Measurements from ENCODE around the gene GATA3.

The GATA3 gene

DNA sequence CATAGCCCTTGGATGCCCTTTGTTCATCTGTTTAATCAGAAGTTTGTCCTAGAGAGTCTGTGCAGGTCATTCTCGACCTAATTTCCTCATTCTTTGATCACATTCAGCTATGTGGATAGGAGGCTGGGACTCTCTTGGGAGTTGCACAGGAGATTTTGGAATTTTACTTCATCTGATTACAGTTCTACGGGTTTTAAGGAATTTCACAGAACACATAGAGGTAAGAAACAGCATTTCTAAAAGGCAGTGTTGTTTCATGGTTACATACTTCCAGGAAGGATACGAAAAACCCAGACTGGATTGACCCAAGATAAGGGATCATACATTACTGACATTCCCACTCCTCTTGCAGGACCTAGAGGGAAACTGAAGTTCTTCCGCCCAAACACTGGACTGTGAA, 45.9 kb downstream of the GATA3 start:
- DNase-seq (ENCODE audit: low read depth in 2 of 2): no peak

DNA sequence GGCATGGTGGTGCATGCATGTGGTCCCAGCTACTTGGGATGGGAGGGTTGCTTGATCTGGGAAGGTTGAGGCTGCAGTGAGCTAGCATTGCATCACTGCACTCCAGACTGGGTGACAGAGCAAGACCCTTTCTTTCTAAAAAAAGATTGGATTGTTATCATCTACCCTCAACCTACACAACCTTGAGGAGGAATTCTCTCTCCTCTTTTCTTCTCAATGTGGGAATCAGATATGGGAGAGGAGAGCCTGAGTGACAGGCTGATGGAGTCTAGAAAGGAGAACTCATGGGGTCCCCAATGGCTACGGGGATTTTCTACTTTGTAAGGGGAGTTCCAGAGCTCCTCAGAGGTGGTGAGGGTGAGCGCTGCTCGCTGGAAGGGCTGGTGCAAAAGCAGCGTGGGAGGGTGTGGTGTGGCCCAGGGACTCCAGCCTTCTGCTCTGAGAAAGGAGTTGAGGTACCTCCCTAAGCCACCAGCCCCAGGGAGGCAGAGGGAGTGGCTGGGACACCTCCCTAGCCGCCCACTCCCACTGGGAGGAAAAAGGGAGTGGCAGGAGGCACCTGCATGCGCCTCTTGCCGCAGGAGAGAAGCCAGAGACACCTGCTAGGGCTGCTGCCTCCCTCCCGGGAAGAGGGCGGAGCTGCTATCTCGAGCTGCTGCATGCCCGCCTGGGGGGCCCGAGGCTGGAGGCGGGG, 48.4 kb downstream of the GATA3 start:
- no peak for DNase-seq (ENCODE audit: low read depth in 2 of 2)

DNA sequence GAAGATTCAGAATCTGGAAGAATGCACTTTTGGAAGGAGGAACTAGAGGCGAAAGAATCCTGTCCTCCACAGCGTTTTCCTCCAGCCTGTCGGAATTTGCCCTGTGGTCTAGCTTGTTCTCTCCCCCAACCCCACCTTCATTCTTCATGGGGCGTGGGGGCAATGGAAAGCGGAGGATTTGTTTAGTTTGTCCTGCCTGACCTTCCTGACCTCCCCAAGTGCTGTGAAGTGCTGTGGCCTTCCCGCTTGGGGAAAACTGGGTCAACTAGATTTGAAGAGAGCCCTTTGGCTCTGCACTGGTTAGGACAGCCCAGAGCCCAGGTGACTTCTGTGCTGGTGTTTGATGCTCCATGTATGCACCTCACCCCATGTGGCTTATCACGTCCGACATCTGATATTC, 49.1 kb downstream of the GATA3 start:
- DNase-seq (ENCODE audit: low read depth in 2 of 2): no peak

DNA sequence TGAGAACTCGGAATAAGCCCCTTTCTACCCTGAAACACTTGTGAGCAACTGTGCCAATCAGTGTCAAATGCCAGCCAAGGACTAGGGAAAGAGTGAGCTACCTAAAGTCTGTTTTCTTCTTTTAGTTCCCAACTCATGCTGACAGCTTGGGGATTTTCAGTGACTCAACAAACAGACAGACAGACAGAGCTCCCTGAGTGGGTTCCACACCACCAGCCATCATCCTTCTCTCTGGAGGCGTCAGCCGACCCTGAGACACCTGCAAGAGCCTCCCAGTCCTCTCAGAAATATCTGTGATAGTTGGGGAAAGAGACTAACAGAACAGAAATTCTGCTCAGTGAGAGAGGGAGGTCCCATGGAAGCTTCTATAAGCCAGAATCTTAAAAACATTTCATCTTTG, 49.5 kb downstream of the GATA3 start:
- DNase-seq (ENCODE audit: low read depth in 2 of 2): no peak

DNA sequence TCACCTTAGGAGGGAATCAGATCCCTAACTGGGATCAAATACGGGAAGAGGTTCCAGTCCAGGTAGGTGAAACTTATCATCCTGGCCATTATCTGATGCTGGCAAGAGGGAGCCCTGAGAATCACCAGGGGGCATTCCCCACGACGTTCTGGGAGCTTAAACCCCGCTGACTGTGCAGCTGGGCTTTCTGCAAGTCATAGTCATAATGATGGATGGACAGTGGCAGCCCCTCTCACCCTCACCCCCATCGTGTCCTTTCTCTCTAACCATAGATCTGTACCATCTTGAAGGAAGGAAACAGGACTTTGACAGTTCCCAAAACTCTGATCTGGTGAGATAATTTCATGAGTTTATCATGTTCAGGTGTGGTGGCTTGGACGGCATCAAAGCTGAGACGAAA, 50.2 kb downstream of the GATA3 start:
- no peak for DNase-seq (ENCODE audit: low read depth in 2 of 2)

DNA sequence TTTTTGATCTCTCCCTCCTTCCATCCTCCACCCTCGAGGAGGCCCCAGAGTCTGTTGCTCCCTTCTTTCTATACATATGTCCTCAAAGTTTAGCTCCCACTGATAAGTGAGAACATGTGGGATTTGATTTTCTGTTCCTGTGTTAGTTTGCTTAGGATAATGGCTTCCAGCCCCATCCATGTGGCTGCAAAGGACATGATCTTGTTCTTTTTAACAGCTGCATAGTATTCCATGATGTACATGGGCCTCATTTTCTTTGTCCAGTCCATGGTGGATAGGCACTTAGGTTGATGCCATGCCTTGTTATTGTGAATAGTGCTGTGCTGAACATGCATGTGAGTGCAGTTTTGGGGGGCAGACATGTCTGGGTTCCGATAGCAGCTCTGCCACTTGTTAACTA, 51.4 kb downstream of the GATA3 start:
- DNase-seq (ENCODE audit: low read depth in 2 of 2): no peak

DNA sequence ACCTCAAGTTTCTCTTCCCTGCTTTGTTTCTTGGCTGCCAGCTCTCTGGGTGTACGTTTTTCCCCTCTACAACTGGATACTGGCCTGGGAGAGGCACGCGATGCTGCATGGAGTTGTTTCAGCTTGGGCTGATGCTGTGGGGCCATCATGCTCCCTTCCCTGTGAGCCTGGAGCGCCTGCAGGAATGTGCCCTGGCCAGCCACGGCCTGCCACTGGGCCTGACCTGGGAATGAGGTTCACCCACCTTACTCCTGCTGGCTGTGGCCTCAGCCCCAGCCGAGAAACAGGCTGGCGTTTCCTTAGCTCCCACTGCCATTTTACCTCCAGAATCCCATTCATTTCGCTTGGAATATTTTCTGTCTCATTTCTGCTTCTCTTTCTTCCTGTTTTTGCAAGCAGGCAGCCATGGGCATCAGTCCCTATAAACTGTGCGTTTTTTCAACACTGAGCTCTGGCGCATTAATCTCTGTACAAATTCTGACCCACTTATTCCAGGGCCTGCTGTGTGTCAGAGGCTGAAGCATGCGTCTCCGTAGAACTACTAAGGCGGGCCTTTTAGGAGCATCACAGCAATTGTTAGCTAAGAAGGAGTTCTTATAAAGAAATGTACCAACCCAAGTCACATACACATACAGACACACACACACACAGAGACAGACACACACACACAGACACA, 57.9 kb downstream of the GATA3 start:
- no peak for DNase-seq (ENCODE audit: low read depth in 2 of 2)

DNA sequence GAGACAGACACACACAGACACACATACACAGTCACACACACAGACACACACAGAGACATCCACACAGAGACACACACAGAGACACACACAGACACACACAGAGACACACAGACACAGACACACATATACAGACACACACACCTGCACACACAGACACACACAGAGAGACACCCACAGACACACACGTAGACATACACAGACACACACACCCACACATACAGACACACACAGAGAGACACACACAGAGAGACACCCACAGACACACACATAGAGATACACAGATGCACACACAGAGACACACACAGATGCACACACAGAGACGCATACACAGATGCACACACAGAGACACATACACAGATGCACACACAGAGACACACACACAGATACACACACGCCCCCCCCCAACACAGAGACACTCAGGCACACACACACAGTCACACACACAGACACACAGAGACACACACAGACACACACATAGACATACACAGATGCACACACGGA, 58.5 kb downstream of the GATA3 start:
- DNase-seq (ENCODE audit: low read depth in 2 of 2): no peak

DNA sequence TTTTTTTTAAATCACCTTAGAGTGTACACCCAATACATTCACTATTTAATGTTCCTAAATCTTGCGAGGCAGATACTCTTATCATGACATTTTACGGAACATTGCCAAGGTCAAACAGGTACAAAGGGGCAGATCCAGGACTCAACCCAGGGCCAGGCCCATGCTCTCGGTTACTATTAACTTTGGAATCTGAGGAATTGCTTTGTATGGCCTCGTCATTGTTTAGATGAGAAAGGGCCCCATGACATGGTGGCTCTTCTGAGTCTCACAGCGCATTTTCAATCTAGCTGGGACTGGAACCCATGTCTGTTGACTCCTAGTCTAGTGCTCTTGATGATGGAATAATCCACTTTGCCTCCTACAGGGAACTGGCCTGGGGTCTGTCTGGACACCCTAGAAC, 59.1 kb downstream of the GATA3 start:
- no peak for DNase-seq (ENCODE audit: low read depth in 2 of 2)

DNA sequence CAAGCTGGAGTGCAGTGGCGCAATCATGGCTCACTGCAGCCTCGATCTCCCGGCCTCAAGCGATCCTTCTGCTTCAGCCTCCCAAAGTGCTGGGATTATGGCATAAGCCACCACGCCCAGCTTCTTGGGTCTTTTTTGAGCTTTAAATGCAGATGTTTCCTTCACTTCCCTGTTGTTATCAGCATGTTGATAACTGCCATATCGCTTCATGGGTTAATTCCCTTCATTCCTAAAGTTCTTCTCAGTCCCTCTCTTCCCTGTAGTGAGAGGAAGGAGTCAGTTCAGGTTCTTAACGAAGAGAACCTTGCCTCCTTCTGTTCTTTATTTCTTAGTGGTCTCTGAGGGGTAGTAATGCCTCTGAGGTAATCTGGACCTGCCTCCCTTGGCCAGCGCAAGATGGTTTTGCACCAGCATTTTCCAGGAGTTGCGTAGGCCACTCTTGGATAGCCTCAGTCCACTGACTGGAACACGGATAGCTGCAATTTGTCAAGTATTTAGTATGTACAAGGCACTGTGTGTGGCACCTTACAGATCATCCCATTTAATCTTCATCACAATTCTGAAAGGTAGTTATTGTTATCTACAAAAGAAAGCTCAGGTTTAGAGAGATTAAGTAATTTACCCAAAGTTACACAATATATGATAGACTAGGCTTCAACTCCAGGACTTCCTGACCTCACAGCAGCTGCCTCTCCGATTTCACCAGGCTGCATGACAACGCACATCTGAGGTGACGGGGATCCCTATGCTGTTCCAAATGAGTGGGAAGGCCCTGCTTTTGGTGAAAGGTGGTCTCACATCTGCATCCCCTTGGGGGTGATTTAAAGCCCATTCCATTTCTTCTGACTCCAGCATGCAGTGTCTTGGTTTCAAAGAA, 60.5 kb downstream of the GATA3 start:
- DNase-seq (ENCODE audit: low read depth in 2 of 2): no peak

DNA sequence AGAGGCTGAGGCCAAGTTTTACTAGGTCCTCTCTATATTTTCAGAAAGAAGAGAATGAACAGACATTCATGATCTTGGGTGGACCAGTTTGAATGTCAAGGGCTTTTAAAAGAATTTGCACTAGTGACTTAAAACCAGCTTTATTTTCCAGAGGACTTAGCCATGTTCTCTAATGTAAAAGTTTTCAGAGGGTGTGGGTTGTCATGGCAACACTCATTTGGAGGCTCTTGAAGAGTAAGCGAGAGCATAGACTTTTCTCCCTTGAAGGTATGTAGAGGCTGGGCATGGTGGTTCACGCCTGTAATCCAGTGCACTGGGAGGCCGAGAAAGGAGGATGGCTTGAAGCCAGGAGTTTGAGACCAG, 61.1 kb downstream of the GATA3 start:
- no peak for DNase-seq (ENCODE audit: low read depth in 2 of 2)

DNA sequence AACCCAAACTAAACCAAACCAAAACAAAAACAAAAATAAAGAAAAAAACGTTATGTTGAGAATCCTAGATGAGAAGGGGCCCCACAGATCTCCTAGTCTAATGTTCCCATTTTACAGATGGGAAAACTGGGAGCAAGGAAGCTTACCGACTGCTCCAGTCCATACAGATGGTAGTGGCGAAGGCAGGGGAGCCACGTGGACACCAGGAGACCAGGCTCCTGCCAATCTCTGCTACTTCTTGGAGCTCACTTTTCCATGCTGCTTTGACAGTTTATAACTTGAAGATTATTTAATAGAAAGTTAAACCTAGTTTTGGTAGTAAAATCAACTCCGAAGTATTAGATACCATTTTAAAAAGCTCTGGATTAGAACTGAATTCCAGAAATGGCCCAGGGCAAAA, 62.0 kb downstream of the GATA3 start:
- DNase-seq (ENCODE audit: low read depth in 2 of 2): no peak

DNA sequence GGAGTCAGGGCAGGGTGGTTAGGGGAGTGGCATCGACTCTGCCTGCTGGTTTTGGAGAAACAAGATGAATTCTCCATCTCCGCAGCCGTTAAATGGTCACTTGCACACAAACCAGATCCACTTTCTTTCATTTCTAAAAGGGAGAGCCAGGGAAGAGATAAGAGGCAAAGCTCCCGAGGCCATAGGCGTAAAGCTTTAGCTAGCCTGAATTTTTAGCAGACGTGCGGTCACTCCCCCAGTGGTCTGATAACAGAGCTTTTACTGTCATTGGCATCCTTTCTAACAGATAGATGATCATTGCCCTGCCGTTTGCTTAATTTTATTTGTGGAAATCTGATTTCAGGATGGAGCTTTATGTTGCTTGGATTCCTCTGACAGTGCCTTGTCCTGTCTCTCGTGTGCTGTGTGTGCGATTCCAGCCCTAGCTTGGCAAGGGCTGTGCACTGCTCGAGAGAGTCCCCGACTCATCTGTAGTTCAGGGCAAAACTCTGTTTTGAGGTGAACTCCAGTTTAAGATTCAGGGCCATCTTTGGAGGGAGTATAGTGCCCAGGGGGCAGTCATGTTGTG, 62.5 kb downstream of the GATA3 start:
- no peak for DNase-seq (ENCODE audit: low read depth in 2 of 2)

DNA sequence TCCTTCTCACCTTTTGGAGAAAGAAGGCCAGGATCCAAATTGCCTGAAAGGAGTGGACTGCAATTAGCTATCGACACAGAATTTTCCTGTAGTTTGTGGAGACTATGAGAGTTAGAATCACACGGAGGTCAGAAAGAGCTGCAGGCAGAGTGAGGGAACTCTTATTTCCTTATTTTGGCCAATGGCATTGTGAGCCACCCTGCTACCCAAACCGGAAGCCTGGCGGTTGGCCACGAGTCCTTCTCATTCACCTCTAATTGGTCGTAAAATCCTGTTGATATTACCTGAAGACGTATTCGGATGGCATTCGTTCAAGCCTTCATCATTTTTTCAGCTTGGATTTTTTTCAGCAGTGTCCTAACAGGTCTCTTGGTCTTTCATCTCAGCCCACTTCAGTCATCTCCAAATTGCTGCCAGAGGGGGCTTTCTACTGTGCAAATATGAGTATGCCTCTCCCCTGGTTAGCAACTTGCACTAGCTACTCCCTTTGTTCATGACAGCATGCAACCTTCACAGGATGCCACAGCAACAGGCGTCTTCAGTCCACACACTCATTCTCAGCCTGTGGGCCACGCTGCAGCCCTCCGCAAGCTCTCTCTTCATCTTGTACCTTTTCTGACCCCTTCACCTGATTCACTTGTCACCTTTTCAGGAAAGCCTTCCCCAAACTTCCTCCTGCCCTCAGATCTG, 66.9 kb downstream of the GATA3 start:
- no peak for DNase-seq (ENCODE audit: low read depth in 2 of 2)

DNA sequence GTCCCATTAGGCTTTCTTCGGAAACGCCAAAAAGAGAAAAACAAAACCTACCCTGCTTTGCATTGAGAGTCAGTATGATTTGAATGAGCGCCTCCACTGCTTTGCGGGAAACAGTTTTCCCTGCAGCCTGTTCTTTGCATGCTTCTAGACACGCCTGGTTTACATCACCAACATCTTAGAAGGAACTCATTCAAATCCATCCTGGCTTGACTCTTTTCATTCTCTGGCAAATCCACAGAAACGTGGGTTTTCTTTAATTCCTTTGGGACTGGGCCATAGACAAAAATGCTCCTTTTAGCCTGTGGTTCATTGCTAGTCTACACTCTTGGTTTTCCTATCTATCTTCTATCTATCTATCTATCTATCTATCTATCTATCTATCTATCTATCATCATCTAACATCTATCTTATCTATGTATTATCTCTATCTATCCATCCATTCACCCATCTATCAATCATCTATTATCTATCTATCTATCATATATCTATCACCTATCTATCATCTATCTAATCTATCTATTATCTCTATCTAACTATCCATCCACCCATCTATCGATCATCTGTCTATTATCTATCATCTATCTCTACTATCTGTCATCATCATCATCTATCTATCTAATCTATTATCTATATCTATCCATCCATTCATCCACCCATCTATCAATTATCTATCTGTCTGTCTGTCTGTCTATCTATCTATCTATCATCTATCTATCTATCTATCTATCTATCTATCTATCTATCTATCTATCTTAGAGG, 68.3 kb downstream of the GATA3 start:
- DNase-seq (ENCODE audit: low read depth in 2 of 2): no peak

DNA sequence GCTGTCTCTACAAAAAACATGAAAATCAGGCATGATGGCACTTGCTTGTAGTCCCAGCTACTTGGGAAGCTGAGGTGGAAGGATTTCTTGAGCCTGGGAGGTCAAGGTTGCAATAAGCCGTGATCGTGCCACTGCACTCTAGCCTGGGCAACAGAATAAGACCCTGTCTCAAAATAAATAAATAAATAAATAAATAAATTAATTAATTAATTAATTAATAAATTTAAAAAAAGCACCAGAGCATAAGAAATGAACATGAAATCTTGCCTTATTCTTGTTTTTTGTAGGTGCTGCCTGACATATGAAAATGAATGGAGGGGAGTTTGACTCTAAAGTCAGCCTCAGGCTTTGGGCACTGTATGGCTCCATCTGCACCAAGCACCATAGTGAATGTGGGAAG, 69.9 kb downstream of the GATA3 start:
- no peak for DNase-seq (ENCODE audit: low read depth in 2 of 2)
